Left colon (tissue), 2 donors: ENCODE measurements around the gene MAT2A. TPM values are rescaled to one million over a fixed set of nuclear protein-coding genes. Genes with fewer than 3 reads are reported as not detected.
A peak's percentile ranks its signal among the peaks of the same experiment; 100 is the strongest.

ENCODE experiments used
- ATAC-seq: fragments of 200-7000 bp; cut with Tn5 transposase; one replicate; pipeline ENCODE4 v1.9.1; 2020; ENCODE audit warnings: mild to moderate bottlenecking, moderate library complexity
- DNase-seq, 2 donors: peaks; one replicate each; pipeline ENCODE4 v3.0.0-alpha.2; 2020
- intact Hi-C, 2 donors: fragments of 100-400 bp; cut with DNase I in 1 of 2; cut with micrococcal nuclease in 1 of 2; formaldehyde crosslinking; loops; one replicate each; pipeline versions ENCODE4 v1.11.2 to v1.14.0; 2022; cut with DNase I, micrococcal nuclease
- long read RNA-seq: library from polyadenylated mRNA; unstranded; transcript quantifications from one replicate; pipeline ENCODE4 v2.0.0, GENCODE V29; 2021
- total RNA-seq, 2 donors: library from RNA; stranded (reverse); fragmentation: NEBNext Ultra II Directional; extraction: Animal tissue kit (Norgen Biotek cat#: 25700); gene quantifications; one replicate each; pipeline ENCODE4 v1.2.1, GENCODE V29; 2021
- donor health status: DM: no; HTN: no; CAD: no.
- donor health status: DM: yes; HTN: yes; CAD: no.

Gene MAT2A
- total RNA-seq, result 100 to 1,000 TPM; 147 to 173 TPM
- long read RNA-seq, transcript MAT2A-201 (9 exons, 2,819 nt), result major isoform, 23 of 48 reads
- long read RNA-seq, partial matches to known transcripts, result 12 of 48 reads
- long read RNA-seq, other reads (novel, unspliced or antisense), result 13 of 48 reads

DNA sequence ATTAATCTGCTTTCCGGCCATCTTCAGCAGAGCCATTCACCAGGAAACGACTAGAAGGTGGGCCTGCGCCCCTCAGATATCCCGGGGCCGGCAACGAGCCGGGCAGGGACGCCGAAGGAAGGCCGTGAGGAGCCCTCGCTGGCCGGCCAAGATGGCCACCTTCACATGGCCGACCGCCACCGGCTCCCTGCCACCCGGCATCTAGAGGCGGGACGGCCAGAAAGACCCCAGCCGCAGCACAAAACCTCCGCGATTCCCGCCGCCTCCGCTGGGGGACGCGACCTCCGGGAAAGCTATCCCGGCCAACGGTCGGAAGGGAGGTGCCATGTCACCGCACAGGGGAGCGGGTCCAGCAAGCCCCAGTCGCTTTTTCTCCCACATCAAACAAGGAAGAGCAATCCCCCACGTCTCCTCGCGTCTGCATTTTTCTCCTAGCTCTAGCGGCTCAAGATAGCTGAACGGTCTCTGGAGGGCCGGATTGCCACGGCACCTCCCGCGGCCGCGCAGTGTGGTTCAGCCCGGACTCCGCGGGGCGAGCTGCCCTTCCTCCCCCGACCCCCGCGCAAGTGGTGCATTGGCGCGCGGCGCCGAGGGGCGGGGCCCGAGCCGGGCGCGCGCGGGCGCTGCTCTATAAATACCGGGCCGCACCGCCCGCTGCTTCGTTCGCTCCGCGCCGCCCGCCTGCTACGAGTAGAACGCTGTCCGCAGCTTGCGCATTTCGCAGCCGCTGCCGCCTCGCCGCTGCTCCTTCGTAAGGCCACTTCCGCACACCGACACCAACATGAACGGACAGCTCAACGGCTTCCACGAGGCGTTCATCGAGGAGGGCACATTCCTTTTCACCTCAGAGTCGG lies at the start of gene MAT2A:
Gene MAT2A, plus strand, starts transcription at position 662 of the 854 bp plus-strand sequence. Its CDS starts 120 bp downstream, at position 782.
- intact Hi-C loops, result no loop called here
- ATAC-seq, result peak; percentile 80
- DNase-seq, result peak; percentile 92 to 93

GRCh38 chr2:85490861-85491755 lies 47.9 kb upstream of the MAT2A start:
- ATAC-seq (no peak), DNase-seq (no peak)
- intact Hi-C loops, result no loop called here

- DNase-seq (no peak), ATAC-seq (no peak)
- intact Hi-C loops, result no loop called here
Measured at GRCh38 chr2:85496436-85496835, 42.5 kb upstream of the MAT2A start.

GRCh38 chr2:85497944-85498630 lies 40.9 kb upstream of the MAT2A start:
- DNase-seq (no peak), ATAC-seq (no peak)
- intact Hi-C loops, result no loop called here

DNA sequence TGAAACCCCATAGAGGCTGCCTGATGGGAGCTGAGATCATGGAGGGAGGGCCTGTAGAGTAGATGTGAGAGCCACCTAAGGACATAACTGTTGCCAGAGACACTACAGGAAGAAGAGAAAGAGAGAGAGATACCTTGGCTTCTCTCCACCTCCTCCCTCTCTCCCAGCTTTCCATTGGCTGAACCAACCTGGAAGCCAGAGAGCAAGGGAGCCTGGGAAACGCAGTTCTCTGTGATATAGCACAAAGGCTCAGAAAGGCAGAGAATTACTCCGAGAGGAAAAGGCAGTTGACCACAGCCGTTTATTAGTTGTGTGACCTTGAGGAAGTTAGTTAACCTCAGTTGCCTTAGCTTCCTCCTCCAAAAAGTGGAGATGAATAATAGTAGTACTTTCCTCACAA lies 37.7 kb upstream of the MAT2A start:
- ATAC-seq, result no peak
- intact Hi-C loops, result no loop called here
- no peak for DNase-seq

- ATAC-seq (peak; percentile 19), DNase-seq (no peak)
- intact Hi-C loops, result no loop called here
Measured at GRCh38 chr2:85502720-85503119, 36.2 kb upstream of the MAT2A start.

DNA sequence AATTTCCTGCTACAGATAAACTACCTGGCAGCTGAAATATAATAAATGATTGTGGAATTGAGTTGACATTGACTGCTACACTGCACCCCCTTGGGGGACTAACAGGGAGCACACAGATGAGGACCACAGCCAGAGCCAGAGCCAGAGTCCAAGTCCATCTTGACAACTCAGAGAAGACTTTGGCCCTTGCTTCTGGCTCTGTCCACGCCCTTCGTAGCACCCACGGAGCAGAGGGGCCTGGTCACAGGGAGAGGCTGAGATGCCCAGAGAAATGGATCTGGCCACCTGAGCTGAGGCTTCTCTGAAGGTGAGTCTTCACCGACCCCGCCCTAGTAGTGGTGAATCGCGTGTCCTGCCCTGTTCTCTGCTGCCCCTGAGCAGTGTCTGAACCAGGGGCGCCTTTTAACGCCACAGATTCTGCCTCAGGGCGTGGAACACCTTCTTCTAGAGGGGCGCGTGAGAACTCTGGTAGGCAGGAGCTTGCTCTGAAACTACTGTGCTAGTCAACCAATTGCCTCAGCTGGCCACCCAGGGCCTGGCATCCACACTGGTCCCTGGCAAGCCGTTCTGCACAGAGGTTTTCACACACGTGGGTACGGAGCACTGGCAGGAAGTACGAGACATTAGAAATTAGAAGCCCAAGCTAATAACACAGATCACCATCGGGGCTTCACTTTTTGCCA lies 35.7 kb upstream of the MAT2A start:
- ATAC-seq, result peak; percentile 82
- peak; percentile 47 to 68 for DNase-seq
- intact Hi-C loops, result no loop called here

GRCh38 chr2:85503851-85504777 lies 34.9 kb upstream of the MAT2A start:
- intact Hi-C loops, result no loop called here
- DNase-seq (no peak), ATAC-seq (no peak)

GRCh38 chr2:85504778-85505261 lies 34.1 kb upstream of the MAT2A start:
- ATAC-seq (no peak), DNase-seq (no peak)
- intact Hi-C loops, result no loop called here

DNA sequence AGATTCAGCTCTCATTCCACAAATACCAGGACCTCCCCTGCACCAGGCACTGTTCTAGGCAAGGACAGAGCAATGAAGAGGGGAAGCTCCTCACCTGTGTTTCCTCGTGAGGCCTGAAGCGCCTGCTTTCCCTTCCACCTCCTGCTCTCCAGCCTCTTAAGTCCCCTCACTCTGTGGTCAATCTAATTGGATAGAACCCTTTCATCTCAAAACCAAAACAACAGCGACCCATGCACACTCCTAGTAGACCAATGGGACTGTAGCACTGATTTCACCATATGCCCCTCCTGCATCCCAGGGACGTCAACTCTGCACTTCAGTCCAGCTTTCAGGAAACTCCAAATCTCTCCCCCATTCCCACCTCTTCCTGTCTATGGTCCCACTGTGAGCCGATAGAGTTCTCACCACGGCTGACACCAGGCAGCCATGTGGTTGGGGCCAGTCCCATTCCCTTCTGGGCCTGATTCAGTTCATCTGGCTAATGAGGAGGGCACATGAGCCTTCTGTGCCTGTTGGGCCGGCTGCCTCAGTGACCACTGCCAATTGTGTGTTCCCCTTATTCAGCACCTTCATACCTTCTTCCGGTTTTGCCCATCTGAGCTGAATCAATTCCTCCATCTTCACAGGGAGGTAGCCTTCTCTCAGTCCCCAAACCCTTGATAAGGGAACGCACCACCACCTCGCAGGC lies 33.3 kb upstream of the MAT2A start:
- DNase-seq, result no peak
- no peak for ATAC-seq
- intact Hi-C loops, result no loop called here

DNA sequence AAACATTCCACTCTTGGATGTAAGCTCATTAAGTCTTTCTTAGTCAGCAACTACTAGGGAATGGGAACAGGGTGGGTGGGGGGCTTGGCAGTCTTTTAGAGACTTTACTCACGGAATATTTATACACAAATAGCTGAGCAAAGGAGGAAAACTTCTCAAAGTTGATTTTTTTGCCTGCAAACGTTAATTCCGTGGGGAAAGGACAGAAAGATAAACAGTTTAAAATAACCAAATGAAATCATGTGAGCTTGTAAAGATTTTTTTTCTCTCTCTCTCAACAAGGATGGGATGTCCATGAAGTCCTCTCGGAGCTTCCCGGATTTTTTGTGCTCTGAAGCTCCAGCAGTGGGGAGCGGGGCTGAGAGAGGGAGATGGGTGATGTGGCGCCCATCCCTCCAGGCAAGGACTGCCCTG lies 32.2 kb upstream of the MAT2A start:
- intact Hi-C loops, result no loop called here
- DNase-seq, result no peak

GRCh38 chr2:85511008-85511811 lies 27.8 kb upstream of the MAT2A start:
- no peak for DNase-seq
- peak; percentile 77 for ATAC-seq
- intact Hi-C loops, result no loop called here

More for the DNA sequence above, 32.2 kb upstream of the MAT2A start:
- no peak for ATAC-seq

DNA sequence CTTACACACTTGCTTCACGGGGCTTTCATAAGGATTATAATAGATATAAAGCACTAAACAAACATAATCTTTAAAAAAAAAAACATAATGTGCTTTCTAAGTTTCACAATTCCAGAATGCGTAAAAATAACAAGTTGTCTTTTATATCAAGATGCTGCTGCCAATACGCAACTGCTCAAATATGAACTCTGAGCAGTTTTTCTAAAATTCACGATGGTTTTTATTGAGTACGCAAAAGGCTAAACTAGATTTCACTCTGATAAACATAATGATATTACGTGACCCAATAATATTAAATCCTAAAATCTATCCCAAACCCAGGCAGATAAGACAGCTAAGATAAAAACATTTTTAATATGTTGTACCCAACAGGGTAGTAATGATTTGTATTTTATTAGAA lies 24.6 kb upstream of the MAT2A start:
- DNase-seq (no peak), ATAC-seq (no peak)
- intact Hi-C loops, result no loop called here

DNA sequence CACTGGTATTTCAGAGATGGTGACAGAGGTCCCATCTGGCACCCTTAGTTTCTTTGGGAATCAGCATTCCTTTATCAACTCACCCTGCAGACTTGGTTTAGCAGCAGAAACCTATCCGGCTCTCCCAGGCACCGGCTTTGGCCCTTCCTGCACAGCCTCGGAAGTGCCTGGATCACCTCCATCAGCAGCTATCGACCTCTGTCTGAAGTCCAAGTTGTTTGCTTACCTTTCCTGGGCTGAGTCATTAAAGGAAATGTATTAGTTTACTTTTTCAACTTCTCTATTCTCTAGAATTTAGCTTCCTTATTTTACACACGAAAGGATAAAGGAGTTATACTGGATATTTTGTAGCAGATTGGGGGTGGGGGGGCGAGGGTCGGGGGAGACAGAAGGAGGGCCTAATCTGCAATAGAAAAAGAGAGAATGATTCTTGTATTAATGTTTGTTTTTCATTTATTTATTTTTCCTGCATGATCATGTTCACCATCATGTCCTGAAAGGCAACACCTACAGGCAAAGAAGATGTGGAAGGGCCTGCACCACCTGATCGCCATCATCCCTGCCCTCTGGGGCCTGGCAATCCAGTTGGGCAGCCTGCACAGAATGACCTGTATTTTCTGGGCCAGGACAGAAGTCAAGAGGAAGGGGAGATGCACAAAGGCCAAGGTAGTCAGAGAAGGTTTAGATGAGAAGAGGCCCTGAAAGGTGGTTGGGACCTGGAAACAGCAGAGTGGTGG lies 22.1 kb upstream of the MAT2A start:
- intact Hi-C loops, result no loop called here
- DNase-seq (peak; percentile 66 to 73), ATAC-seq (peak; percentile 88)

DNA sequence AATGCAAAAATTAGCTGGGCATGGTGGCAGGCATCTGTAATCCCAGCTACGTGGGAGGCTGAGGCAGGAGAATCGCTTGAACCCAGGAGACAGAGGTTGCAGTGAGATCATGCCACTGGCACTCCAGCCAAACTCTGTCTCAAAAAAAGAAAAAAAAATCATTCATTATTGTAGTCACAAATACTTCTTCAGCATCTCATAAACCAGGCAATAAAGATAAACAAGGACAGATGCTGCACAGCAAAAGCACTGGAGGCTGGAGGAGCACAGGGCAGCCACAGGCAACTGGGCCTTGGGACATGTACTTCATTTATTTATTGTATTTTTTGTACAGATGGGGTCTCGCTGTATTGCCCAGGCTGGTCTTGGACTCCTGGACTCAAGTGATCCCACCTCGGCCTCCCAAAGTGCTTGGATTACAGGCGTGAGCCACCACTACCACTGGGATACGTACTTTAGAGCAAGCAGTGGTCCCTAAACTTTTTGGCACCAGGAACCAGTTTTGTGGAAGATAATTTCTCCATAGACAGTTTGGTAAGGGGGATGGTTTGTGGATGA lies 16.8 kb upstream of the MAT2A start:
- DNase-seq (no peak), ATAC-seq (no peak)
- intact Hi-C loops, result no loop called here
